H9 (cell line): ENCODE measurements around the gene CDH4. TPM values are rescaled to one million over a fixed set of nuclear protein-coding genes. Genes with fewer than 3 reads are reported as not detected.

ENCODE experiments used
- DNase-seq: peaks from one replicate; pipeline ENCODE4 v3.0.0-alpha.2; 2017
- H2AFZ ChIP-seq: one replicate; pipeline ENCODE4 v1.6.1; 2013; ENCODE audit warnings: mild to moderate bottlenecking, low read length, control low read depth, moderate library complexity
- H2AK5ac ChIP-seq: 2 replicates; pipeline ENCODE4 v1.6.1; 2013; ENCODE audit warnings: low read length, control low read depth, mixed read lengths; ENCODE audit not compliant: insufficient read length
- H2BK120ac ChIP-seq: one replicate; pipeline ENCODE4 v1.6.1; 2013; ENCODE audit warnings: low read depth, mild to moderate bottlenecking, low read length, control low read depth, inconsistent platforms; ENCODE audit not compliant: poor library complexity, severe bottlenecking
- H2BK12ac ChIP-seq: 2 replicates; pipeline ENCODE4 v1.6.1; 2013; ENCODE audit warnings: low read length, control low read depth, mixed read lengths, low read depth; ENCODE audit not compliant: insufficient read length
- H2BK15ac ChIP-seq: 2 replicates; pipeline ENCODE4 v1.6.1; 2013; ENCODE audit warnings: low read depth, low read length, control low read depth
- H2BK20ac ChIP-seq: one replicate; pipeline ENCODE4 v1.6.1; 2013; ENCODE audit warnings: low read depth, mild to moderate bottlenecking, low read length, control low read depth, inconsistent platforms; ENCODE audit not compliant: poor library complexity, severe bottlenecking
- H2BK5ac ChIP-seq: 2 replicates; pipeline ENCODE4 v1.6.1; 2013; ENCODE audit warnings: low read length, control low read depth, mixed read lengths; ENCODE audit not compliant: insufficient read length
- H3K14ac ChIP-seq: 2 replicates; pipeline ENCODE4 v1.6.1; 2013; ENCODE audit warnings: low read length, control low read depth; ENCODE audit not compliant: insufficient read depth
- H3K18ac ChIP-seq: 2 replicates; pipeline ENCODE4 v1.6.1; 2013; ENCODE audit warnings: low read depth, mild to moderate bottlenecking, mixed read lengths, low read length, control low read depth; ENCODE audit not compliant: insufficient read length
- H3K23ac ChIP-seq: 2 replicates; pipeline ENCODE4 v1.6.1; 2013; ENCODE audit warnings: low read length, control low read depth, mixed read lengths, low read depth; ENCODE audit not compliant: insufficient read length
- H3K23me2 ChIP-seq: 2 replicates; pipeline ENCODE4 v1.6.1; 2013; ENCODE audit warnings: low read depth, mild to moderate bottlenecking, mixed read lengths, low read length, control low read depth; ENCODE audit not compliant: insufficient read length, poor library complexity, severe bottlenecking
- H3K27ac ChIP-seq: 2 replicates; pipeline ENCODE4 v1.5.1; 2013; ENCODE audit warnings: low read length, control low read depth, mixed read lengths, low read depth; ENCODE audit not compliant: insufficient read length
- H3K27me3 ChIP-seq: 2 replicates; pipeline ENCODE4 v1.6.1; 2013; ENCODE audit warnings: low read length, control low read depth, inconsistent platforms; ENCODE audit not compliant: insufficient read depth
- H3K4ac ChIP-seq: 2 replicates; pipeline ENCODE4 v1.6.1; 2013; ENCODE audit warnings: low read depth, mild to moderate bottlenecking, control low read depth, inconsistent platforms, low read length, moderate library complexity
- H3K4me1 ChIP-seq: 2 replicates; pipeline ENCODE4 v1.6.1; 2013; ENCODE audit warnings: low read length, control low read depth, inconsistent platforms; ENCODE audit not compliant: insufficient read depth
- H3K4me2 ChIP-seq: 2 replicates; pipeline ENCODE4 v1.6.1; 2013; ENCODE audit warnings: low read length, control low read depth, mixed read lengths; ENCODE audit not compliant: insufficient read length, insufficient read depth
- H3K56ac ChIP-seq: 2 replicates; pipeline ENCODE4 v1.6.1; 2013; ENCODE audit warnings: low read depth, mild to moderate bottlenecking, mixed read lengths, low read length, control low read depth; ENCODE audit not compliant: insufficient read length
- H3K79me1 ChIP-seq: 2 replicates; pipeline ENCODE4 v1.6.1; 2013; ENCODE audit warnings: low read depth, mild to moderate bottlenecking, moderate library complexity, low read length, control low read depth, inconsistent platforms; ENCODE audit not compliant: insufficient read depth, poor library complexity, severe bottlenecking
- H3K79me2 ChIP-seq: 2 replicates; pipeline ENCODE4 v1.6.1; 2013; ENCODE audit warnings: low read length, control low read depth, inconsistent platforms; ENCODE audit not compliant: insufficient read depth
- H3K9ac ChIP-seq: 2 replicates; pipeline ENCODE4 v1.6.1; 2013; ENCODE audit warnings: low read length, control low read depth, mixed read lengths; ENCODE audit not compliant: insufficient read length; ENCODE audit errors: extremely low read depth
- H3K9me3 ChIP-seq: one replicate; pipeline ENCODE4 v1.6.1; 2013; ENCODE audit warnings: low read depth, low read length, inconsistent platforms; ENCODE audit not compliant: control insufficient read depth
- H3T11ph ChIP-seq: one replicate; pipeline ENCODE4 v1.6.1; 2013; ENCODE audit warnings: mild to moderate bottlenecking, low read length, control low read depth, inconsistent platforms
- H4K20me1 ChIP-seq: one replicate; pipeline ENCODE4 v1.6.1; 2013; ENCODE audit not compliant: control insufficient read depth, insufficient read length, insufficient read depth
- H4K5ac ChIP-seq: 2 replicates; pipeline ENCODE4 v1.6.1; 2013; ENCODE audit warnings: low read depth, mild to moderate bottlenecking, mixed read lengths, low read length, control low read depth; ENCODE audit not compliant: insufficient read length
- H4K8ac ChIP-seq: replicated peaks from 2 replicates; pipeline ENCODE4 v1.6.1; 2013; ENCODE audit warnings: low read length, control low read depth, mixed read lengths, low read depth; ENCODE audit not compliant: insufficient read length
- H4K91ac ChIP-seq: 2 replicates; pipeline ENCODE4 v1.6.1; 2013; ENCODE audit warnings: low read depth, mild to moderate bottlenecking, moderate library complexity, mixed read lengths, low read length, control low read depth; ENCODE audit not compliant: insufficient read length
- H3K27ac Mint-ChIP-seq, 3 experiments: 2 replicates in 2 of 3; 3 replicates in 1 of 3; pipeline ENCODE4 v1.8.0; 2020 to 2021; ENCODE audit warnings: mixed read lengths in 3 of 3, mild to moderate bottlenecking in 1 of 3, moderate library complexity in 1 of 3
- H3K27me3 Mint-ChIP-seq: 2 replicates; pipeline ENCODE4 v1.8.0; 2021; ENCODE audit warnings: low read depth, mild to moderate bottlenecking, moderate library complexity, mixed read lengths
- H3K36me3 Mint-ChIP-seq, 3 experiments: 2 replicates in 2 of 3; 3 replicates in 1 of 3; pipeline ENCODE4 v1.8.0; 2020 to 2021; ENCODE audit warnings: low read depth in 3 of 3, mixed read lengths in 3 of 3; ENCODE audit not compliant: insufficient read depth in 1 of 3
- H3K4me1 Mint-ChIP-seq, 2 experiments: 2 replicates each; pipeline ENCODE4 v1.8.0; 2020; ENCODE audit warnings: mixed read lengths in 2 of 2
- H3K4me3 Mint-ChIP-seq, 2 experiments: 2 replicates in 1 of 2; 3 replicates in 1 of 2; pipeline ENCODE4 v1.8.0; 2020 to 2021; ENCODE audit warnings: mild to moderate bottlenecking in 2 of 2, mixed read lengths in 2 of 2, moderate library complexity in 1 of 2
- H3K9me3 Mint-ChIP-seq, 2 experiments: 2 replicates in 1 of 2; 3 replicates in 1 of 2; pipeline ENCODE4 v1.8.0; 2020; ENCODE audit warnings: mild to moderate bottlenecking in 2 of 2, mixed read lengths in 2 of 2, moderate library complexity in 1 of 2
- CTCF ChIP-seq: fragments of 200-600 bp; sonication (generic); conservative IDR thresholded peaks from 3 replicates; pipeline ENCODE4 v1.8.0; 2021; ENCODE audit warnings: antibody characterized with exemption, mild to moderate bottlenecking
- WGBS: extraction: QIAGEN DNeasy Blood & Tissue Kit; methylation state at CpG from one replicate; pipeline ENCODE4 v1.1.7; 2013; ENCODE audit warnings: missing lambda C conversion rate, low lambda C conversion rate, mixed read lengths; ENCODE audit not compliant: insufficient read length; ENCODE audit errors: extremely low coverage; 5-methylcytosine and 5-hydroxymethylcytosine counted together
- total RNA-seq: library from RNA; stranded (reverse); gene quantifications from 2 replicates; pipeline ENCODE4 v1.2.1, GENCODE V29; 2021

CDH4 gene
- total RNA-seq, 1 experiment from 2014 or later, result 3.0 TPM

GRCh38 chr20:61535091-61535490, 283.0 kb downstream of the CDH4 start:
- Histone ChIP-seq H2BK15ac (no peak overlapping the region), H3K79me1 (no peaks in the 10 kb centered on the region), H4K5ac (no peak overlapping the region), H4K20me1 (no peaks in the 10 kb centered on the region), H3K4me2 (no peak overlapping the region), H3T11ph (no peak overlapping the region), H2AFZ (no peak overlapping the region), H4K8ac (no peak overlapping the region), H3K27ac (no peak overlapping the region), H4K91ac (no peak overlapping the region), H3K56ac (no peak overlapping the region), H2BK20ac (no peak overlapping the region), H3K4me1 (no peaks in the 10 kb centered on the region), H3K23me2 (no peaks in the 10 kb centered on the region), H3K18ac (no peak overlapping the region), H3K4ac (no peak overlapping the region), H3K9me3 (no peaks in the 10 kb centered on the region), H3K79me2 (no peaks in the 10 kb centered on the region), H3K23ac (no peak overlapping the region), H2BK12ac (no peak overlapping the region), H2BK120ac (no peak overlapping the region), H3K9ac (no peak overlapping the region), H2AK5ac (no peak overlapping the region), H3K27me3 (no peaks in the 10 kb centered on the region), H2BK5ac (no peak overlapping the region), H3K14ac (no peak overlapping the region)
- peaks cover 12% of the 10 kb centered on the region for H3K27me3 Mint-ChIP-seq
- H3K27ac Mint-ChIP-seq, result no peak overlapping the region
- H3K4me3 Mint-ChIP-seq, result no peak overlapping the region
- H3K4me1 Mint-ChIP-seq, result peaks cover 7 to 10% of the 10 kb centered on the region in 2 experiments
- WGBS, result no CpG with 5 or more reads among the region's 10 CpGs
- TF ChIP-seq CTCF, result no peak
- no peaks in the 10 kb centered on the region for H3K36me3 Mint-ChIP-seq
- DNase-seq, result no peak
- no peaks in the 10 kb centered on the region for H3K9me3 Mint-ChIP-seq
